Measurements from ENCODE around the gene GRID1.

GRCh38 chr10:85901599-85901998 is 465.0 kb downstream of the GRID1 start:
- TF ChIP-seq CTCF (IDR thresholded peaks at IDR 0.05) (no peak), POLR2A (IDR thresholded peaks at IDR 0.05) (no peak)

Data from lower leg skin (tissue), 3 donors.